GM10248 (cell line): ENCODE data around the gene STXBP5L.

Experiments
- CTCF ChIA-PET: fragments of 300-600 bp; sonication (Branson Sonifier 250); formaldehyde crosslinking; extraction: SDS; loops from one replicate; lab custom pipeline; 2021; ENCODE audit warnings: antibody characterized with exemption; lab: Yijun Ruan, JAX
- POLR2A ChIA-PET: fragments of 350-650 bp; sonication (Branson Sonifier 250); formaldehyde crosslinking; extraction: SDS; loops from one replicate; lab custom pipeline; 2020; ENCODE audit warnings: antibody characterized with exemption; lab: Yijun Ruan, JAX
- DNase-seq: peaks from one replicate; pipeline ENCODE4 v3.0.0; 2012; ENCODE audit errors: extremely low spot score
- CTCF ChIP-seq: IDR thresholded peaks from 2 replicates; pipeline ENCODE4 v1.5.1; 2012; ENCODE audit warnings: mild to moderate bottlenecking, low read depth; ENCODE audit errors: extremely low read depth, missing control alignments, control extremely low read depth

The STXBP5L gene

DNA sequence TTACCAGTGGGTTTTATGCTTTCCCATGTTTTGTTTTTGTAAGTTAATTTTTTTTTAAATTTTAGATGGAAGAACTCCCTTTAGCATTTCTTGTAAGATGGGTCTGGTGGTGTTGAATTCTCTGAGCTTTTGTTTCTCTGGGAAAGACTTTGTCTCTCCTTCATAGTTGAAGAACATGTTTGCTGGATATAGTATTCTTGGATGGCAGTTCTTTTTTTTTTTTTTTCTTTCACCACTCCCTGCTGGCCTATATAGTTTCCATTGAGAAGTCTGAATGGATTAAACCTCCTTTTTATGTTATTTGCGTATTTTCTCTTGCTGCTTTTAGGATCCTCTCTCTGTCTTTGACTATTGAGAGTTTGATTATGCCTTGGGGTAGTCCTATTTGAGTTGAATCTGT is 18.1 kb downstream of the STXBP5L start:
- CTCF ChIA-PET = no interaction called here
- DNase-seq = no peak
- no peak for TF ChIP-seq CTCF
- POLR2A ChIA-PET = no interaction called here

GRCh38 chr3:120928991-120929390 is 21.0 kb downstream of the STXBP5L start:
- ChIA-PET POLR2A (no interaction called here), CTCF (no interaction called here)
- DNase-seq = no peak
- TF ChIP-seq CTCF = no peak

DNA sequence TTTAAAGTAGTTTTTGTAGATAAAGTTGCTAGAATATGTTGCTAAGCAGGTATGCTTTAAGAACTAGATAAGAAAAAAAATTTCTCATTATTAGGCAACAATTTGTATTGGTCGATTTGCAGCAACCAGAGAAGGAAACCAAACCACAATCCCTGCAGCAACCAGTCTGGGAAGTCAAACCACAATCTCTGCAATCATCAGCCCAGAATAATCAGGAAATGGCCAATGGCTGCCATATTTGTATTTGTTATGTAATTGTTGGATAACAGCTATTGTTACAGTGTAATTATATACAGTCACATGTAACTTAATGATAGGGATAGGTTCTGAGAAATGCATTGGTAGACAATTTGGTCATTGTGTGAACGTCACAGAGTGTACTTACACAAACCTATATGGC is 23.6 kb downstream of the STXBP5L start:
- DNase-seq = no peak
- no peak for TF ChIP-seq CTCF
- POLR2A ChIA-PET = no interaction called here
- CTCF ChIA-PET = interaction anchor here (1.6 kb wide), 1 partner anchor 10 kb away, joined by 4 read pairs; no protein-coding TSS in a partner anchor

GRCh38 chr3:120956143-120956542 is 48.1 kb downstream of the STXBP5L start:
- POLR2A ChIA-PET = no interaction called here
- CTCF ChIA-PET = no interaction called here
- TF ChIP-seq CTCF = no peak
- no peak for DNase-seq

- CTCF ChIA-PET = no interaction called here
- no peak for DNase-seq
- no peak for TF ChIP-seq CTCF
- POLR2A ChIA-PET = no interaction called here
These were observed 74.8 kb downstream of the STXBP5L start for GRCh38 chr3:120982608-120983320.

DNA sequence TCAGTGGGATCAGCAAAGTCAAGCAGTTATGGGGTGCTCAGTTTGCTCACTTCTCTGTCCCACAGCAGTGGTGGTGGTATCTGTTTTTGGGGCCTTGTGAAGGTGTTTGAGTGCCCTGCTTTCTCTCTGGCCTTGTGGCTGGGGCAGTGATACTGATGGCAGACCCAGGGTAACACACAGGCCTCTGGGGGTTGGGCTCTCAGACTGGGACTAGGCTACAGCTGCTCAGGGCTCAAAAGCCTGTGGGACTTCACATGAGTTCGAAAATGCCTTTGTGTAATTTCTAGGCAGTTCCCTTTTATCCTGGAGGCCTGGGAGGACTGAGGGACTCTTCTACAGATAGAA is 75.3 kb downstream of the STXBP5L start:
- POLR2A ChIA-PET = no interaction called here
- DNase-seq = no peak
- TF ChIP-seq CTCF = no peak
- CTCF ChIA-PET = no interaction called here
